Measurements from ENCODE around the gene NXT1. TPM values are rescaled to one million over a fixed set of nuclear protein-coding genes. Genes with fewer than 3 reads are reported as not detected.
A peak's percentile ranks its signal among the peaks of the same experiment; 100 is the strongest.

The NXT1 gene
- total and polyA plus RNA-seq, 10 of the 15 experiments (the other 5 are each of a cell fraction or from before 2014, with no cell fraction given), result 10.2 to 66.7 (median 44.0) TPM

- TF ChIP-seq, protein P1, sequence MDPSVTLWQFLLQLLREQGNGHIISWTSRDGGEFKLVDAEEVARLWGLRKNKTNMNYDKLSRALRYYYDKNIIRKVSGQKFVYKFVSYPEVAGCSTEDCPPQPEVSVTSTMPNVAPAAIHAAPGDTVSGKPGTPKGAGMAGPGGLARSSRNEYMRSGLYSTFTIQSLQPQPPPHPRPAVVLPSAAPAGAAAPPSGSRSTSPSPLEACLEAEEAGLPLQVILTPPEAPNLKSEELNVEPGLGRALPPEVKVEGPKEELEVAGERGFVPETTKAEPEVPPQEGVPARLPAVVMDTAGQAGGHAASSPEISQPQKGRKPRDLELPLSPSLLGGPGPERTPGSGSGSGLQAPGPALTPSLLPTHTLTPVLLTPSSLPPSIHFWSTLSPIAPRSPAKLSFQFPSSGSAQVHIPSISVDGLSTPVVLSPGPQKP (IDR thresholded peaks at IDR 0.05; ENCODE audit: low read depth, low read length), result no peak
- TF ChIP-seq ETV6 (conservative IDR thresholded peaks at IDR 0.05 in 1 of 2, IDR thresholded peaks at IDR 0.05 in 1 of 2; ENCODE audit: borderline replicate concordance in 1 of 2, low read depth in 1 of 2) (peak in 1 of 2 experiments; percentile 42; a peak in 1 of 4 replicates), NFXL1 (IDR thresholded peaks at IDR 0.05; ENCODE audit: borderline replicate concordance) (0 out of 2 replicates have a peak, but pooled peaks have one; percentile 31), TCF12 (IDR thresholded peaks at IDR 0.05; ENCODE audit: low read depth, low read length) (peak; percentile 85), SP1 (IDR thresholded peaks at IDR 0.05; ENCODE audit: low read depth, low read length) (peak; percentile 65), NRF1 (conservative IDR thresholded peaks at IDR 0.05; ENCODE audit: low read depth, low read length) (peak; percentile 89), JUND (IDR thresholded peaks at IDR 0.05; ENCODE audit: low read depth, low read length) (peak; percentile 83), MYB (IDR thresholded peaks at IDR 0.05; ENCODE audit: borderline replicate concordance, low read depth, low read length) (no peak), SRF (IDR thresholded peaks at IDR 0.05; ENCODE audit: low read depth in 2 of 2, low read length in 2 of 2) (peak in 1 of 2 experiments; percentile 71; a peak in 1 of 4 replicates), GABPA (IDR thresholded peaks at IDR 0.05; ENCODE audit: low read depth) (no peak), STAT3 (IDR thresholded peaks at IDR 0.05; ENCODE audit: low read depth, low read length) (no peak), FOXK2 (IDR thresholded peaks at IDR 0.05) (peak; percentile 53), HCFC1 (IDR thresholded peaks at IDR 0.05; ENCODE audit: low read length) (peak; percentile 70)
Observed at GRCh38 chr20:23361476-23362391, 11.1 kb downstream of the NXT1 start, which contains the start of gene GZF1 (continued).

All from GM12878 (cell line).